Femur (tissue), 1 donor: ENCODE results near the gene STUM.
A peak's percentile ranks its signal among the peaks of the same experiment; 100 is the strongest.
"Not testable (repeated sequence)": the region's sequence is repeated elsewhere in the genome, so short reads cannot be mapped to it uniquely, and the experiment has no call there.

Experiments used
- DNase-seq: peaks from one replicate; pipeline ENCODE4 v3.0.0-alpha.2; 2017

The STUM gene

GRCh38 chr1:226584164-226584563 is 35.6 kb downstream of the STUM start:
- no peak for DNase-seq

GRCh38 chr1:226586116-226586515 is 37.6 kb downstream of the STUM start:
- DNase-seq = no peak

GRCh38 chr1:226586650-226587422 is 38.3 kb downstream of the STUM start:
- no peak for DNase-seq

- DNase-seq = no peak
Observed at GRCh38 chr1:226588484-226588883, 39.9 kb downstream of the STUM start.

GRCh38 chr1:226589008-226589733 is 40.6 kb downstream of the STUM start:
- DNase-seq = no peak

GRCh38 chr1:226590614-226591013 is 42.0 kb downstream of the STUM start:
- no peak for DNase-seq

GRCh38 chr1:226593541-226593940 is 45.0 kb downstream of the STUM start:
- no peak for DNase-seq

- DNase-seq = no peak
Observed at GRCh38 chr1:226596531-226597165, 48.1 kb downstream of the STUM start.

GRCh38 chr1:226597616-226598454 is 49.3 kb downstream of the STUM start:
- no peak for DNase-seq

GRCh38 chr1:226598455-226598849 is 49.9 kb downstream of the STUM start:
- no peak for DNase-seq

GRCh38 chr1:226598955-226599354 is 50.4 kb downstream of the STUM start:
- DNase-seq = not testable (repeated sequence)

GRCh38 chr1:226599636-226600238 is 51.2 kb downstream of the STUM start:
- DNase-seq = no peak

GRCh38 chr1:226600254-226600653 is 51.7 kb downstream of the STUM start:
- DNase-seq = no peak

- no peak for DNase-seq
Observed at GRCh38 chr1:226601456-226601855, 52.9 kb downstream of the STUM start.

GRCh38 chr1:226602186-226603021 is 53.8 kb downstream of the STUM start:
- peak; percentile 78 for DNase-seq

GRCh38 chr1:226603022-226603857 is 54.7 kb downstream of the STUM start:
- DNase-seq = peak; percentile 83

GRCh38 chr1:226603858-226604559 is 55.4 kb downstream of the STUM start:
- no peak for DNase-seq

- DNase-seq = no peak
Observed at GRCh38 chr1:226604560-226605317, 56.2 kb downstream of the STUM start.

GRCh38 chr1:226605318-226605950 is 56.9 kb downstream of the STUM start:
- no peak for DNase-seq
